NCI-H2029 treated with DMSO at 0.1 percent for 48 hours (cell line): ENCODE measurements around the gene FBXW7.
A peak's percentile ranks its signal among the peaks of the same experiment; 100 is the strongest.

Experiments used
- DNase-seq: peaks from one replicate; lab custom pipeline; 2025; lab: John Stamatoyannopoulos, UW

The FBXW7 gene

DNA sequence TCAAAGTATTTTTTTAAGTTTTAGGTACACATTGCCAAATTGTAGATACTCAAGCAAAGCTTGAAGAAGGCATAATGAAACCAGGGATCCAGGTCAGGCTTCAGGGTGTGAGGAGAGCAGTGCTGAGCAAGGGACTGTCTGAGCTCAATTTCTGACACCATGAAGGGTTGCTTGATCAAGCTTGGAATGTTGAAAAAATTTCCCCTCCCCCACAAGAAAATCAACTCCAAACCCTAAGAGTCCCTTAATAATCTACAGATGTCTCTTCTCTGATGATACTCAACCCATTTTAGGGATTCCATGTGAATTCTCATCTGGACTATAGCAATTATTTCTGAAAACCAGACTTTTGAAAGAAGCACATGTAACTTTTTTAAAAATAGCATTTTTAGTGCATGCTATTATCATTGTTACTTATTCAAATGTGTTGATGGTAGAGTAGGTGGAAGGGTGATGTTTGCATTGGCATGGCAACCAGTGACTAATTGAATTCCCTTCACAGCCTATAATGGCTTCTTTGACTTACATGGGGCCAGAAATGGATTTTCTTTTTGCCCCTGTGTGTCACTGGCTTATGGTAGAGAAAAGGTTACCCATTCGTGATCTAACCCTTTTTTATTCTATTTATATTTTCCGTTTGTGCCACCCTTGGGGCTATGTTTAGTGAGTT lies 252.0 kb downstream of the FBXW7 start:
- DNase-seq: no peak

DNA sequence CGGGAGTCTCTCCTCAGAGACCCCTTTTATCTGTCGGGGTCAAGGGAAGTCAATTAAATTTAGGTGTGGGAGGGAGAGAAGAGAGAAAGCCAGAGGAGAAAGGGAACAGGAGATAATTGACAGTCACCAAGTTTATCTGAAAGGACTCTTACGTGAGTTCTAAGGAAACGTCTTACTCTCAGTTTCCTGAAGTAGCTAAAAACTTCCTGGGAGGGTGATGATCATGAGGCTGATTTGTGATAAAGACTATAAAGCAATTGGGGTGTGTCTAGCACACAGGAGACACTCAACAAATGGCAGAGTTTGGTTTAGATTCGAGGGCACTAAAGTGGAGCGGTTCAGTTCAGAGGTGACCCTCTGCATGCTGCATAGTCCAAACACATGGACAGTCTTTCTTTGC lies 254.1 kb downstream of the FBXW7 start:
- no peak for DNase-seq

DNA sequence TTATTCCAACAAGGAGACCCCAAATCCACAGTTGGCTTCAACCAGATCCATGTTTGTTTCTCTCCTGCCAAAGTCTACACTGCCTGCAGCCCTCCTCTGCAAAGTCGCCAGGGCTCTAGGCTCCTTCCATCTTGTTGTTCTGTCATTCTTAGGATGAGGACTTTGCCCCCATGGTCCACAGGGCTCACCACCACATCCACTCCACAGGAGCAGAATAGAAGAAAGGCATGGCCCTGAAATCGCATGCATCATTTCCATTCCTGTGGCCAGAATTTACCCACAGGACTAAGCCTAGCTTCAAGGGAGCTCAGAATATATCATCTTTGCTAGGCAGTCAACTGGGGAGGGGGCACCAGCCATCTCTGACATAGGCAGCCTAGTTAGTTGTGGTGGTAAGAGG lies 254.7 kb downstream of the FBXW7 start:
- no peak for DNase-seq

DNA sequence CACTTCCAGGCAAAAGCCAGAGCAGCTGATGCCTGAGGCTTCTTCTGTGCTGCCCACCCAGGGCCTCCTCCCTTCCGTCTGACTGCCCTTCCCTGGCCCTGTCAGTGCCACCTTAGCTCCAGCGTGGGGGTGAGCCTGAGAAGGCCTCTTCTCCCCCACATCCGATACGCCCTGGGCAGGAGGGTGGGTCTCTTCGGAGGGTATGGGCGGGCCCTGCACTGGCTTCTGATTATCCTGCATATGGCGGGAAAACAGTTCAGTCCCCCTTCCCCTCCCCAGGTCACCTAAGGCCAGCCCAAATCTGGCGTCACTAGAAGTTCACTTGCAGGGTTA lies 256.7 kb downstream of the FBXW7 start:
- DNase-seq: no peak

DNA sequence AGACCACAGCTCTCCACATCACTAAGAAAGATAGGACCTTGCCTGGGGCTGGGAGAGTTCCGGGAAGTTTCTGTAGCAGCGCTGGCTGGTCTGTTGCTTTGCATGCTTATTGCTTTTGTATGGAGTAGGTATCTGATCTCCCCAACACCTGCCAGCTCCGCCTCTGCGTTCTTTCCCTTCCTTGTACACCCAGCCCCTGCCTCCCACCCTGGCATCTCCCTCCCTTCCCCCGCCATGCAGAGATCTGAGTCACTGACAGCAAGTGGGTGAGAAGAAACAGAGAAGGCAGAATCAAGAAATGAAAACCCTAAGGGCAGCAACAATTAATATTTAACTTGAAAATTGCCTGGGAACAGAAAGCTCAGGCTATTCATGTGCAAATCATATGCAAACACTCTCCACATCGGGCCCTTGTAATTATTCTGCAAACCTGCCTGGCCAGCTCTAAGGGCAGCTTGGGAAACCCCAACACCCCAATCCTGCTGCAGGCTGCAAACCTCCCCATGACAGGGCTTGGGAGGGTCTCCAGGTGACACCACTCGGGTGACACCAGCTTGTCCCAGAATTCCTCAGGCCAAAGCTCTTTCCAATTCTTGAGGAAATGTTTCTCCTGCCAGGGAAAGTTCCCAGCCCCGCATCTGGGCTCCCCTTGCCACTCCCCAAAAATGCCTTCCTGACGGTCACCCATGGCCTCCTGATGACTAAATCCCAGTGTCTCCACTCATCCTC lies 257.2 kb downstream of the FBXW7 start:
- DNase-seq: peak; percentile 46

DNA sequence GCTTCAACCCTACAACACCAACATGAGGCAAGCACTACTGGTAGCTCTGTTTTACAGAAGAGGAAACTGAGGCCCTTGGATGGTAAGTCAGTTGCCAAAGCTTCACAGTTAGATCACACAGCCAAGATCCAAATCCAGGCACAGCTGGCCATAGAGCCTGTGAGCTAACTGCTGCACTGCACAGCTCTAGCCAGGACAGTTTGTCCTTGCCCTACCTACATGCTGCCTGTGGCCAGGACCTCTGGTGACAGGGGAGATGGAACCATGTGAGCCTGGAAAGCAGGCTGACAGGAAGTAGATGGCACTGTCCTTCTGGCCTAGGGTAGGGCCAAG lies 257.8 kb downstream of the FBXW7 start:
- no peak for DNase-seq

DNA sequence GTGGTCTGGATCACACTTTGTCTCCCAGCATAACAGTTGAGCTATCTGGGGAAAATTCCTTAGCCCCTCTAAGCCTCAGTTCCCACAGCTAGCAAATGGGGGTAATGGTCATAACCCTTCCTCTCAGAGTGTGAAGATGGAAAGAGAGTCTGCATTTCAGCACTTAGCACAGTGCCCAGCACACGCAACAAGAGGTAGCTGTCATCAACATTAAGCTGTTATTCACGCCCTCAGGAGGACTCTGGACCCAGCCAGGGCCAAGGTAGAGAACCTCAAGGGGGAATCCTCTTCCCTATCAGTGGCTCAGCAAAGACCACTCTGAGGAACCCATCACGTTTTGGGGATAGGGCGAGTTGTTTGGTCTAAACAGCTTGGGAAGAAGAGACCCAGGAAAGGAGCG lies 258.6 kb downstream of the FBXW7 start:
- DNase-seq: no peak

DNA sequence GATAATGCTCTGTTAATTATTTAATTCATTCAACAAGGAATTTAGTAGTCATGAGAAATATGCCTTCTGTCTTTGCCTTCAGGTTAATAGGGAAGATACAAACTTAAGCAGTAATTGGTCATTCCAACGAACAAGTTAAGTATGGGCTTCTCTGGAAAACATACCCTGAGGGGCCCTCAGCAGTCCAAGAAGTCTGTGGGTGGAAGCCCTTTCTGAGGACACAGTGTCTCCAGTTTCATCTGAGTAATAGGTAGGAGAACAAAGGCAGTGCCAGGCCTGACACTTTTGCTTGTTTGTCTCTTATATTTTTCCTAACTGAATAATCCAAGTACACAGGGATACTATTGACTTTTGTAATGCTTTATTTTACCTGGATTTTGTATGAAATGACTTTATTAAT lies 262.5 kb downstream of the FBXW7 start:
- no peak for DNase-seq
